Measurements from ENCODE around the gene RANBP3.
"Not testable (repeated sequence)": the region's sequence is repeated elsewhere in the genome, so short reads cannot be mapped to it uniquely, and the experiment has no call there.

RANBP3 gene

GRCh38 chr19:5977785-5978605 lies at the start of gene RANBP3:
Gene RANBP3 (minus strand): TSS chr19:5978140. CDS start chr19:5978082, 58 bp downstream.
- Histone ChIP-seq H3K27ac (ENCODE audit: low read length) (peak within 1 kb of the TSS; percentile 76), H3K9ac (ENCODE audit: low read length in 2 of 2) (peak within 1 kb of the TSS; percentile 86 to 89), H3K36me3 (ENCODE audit: control insufficient read depth in 2 of 2, insufficient read depth in 2 of 2, low read length in 2 of 2) (peaks cover 12 to 14% of the 10 kb centered on the region in 2 donors), H3K4me3 (ENCODE audit: low read length in 2 of 2) (peak within 1 kb of the TSS; percentile 84 to 86), H3K4me1 (ENCODE audit: control insufficient read depth, insufficient read depth, low read length) (peaks cover 49% of the 10 kb centered on the region), H3K9me3 (ENCODE audit: control insufficient read depth in 2 of 2, low read length in 2 of 2) (no peaks in the 10 kb centered on the region), H3K27me3 (ENCODE audit: control insufficient read depth in 1 of 2, insufficient read depth in 2 of 2, low read length in 2 of 2) (no peaks in the 10 kb centered on the region)

GRCh38 chr19:6026390-6027227 lies 48.7 kb upstream of the RANBP3 start:
- Histone ChIP-seq H3K9me3 (ENCODE audit: control insufficient read depth in 2 of 2, low read length in 2 of 2) (no peaks in the 10 kb centered on the region), H3K27me3 (ENCODE audit: control insufficient read depth in 1 of 2, insufficient read depth in 2 of 2, low read length in 2 of 2) (no peaks in the 10 kb centered on the region), H3K9ac (ENCODE audit: low read length in 2 of 2) (no peak overlapping the region), H3K4me1 (ENCODE audit: control insufficient read depth, insufficient read depth, low read length) (peaks cover 7% of the 10 kb centered on the region), H3K4me3 (ENCODE audit: low read length in 2 of 2) (no peak overlapping the region), H3K27ac (ENCODE audit: low read length) (no peak overlapping the region), H3K36me3 (ENCODE audit: control insufficient read depth in 2 of 2, insufficient read depth in 2 of 2, low read length in 2 of 2) (peaks cover 35 to 36% of the 10 kb centered on the region in 2 donors)

GRCh38 chr19:6024756-6025155 lies 46.8 kb upstream of the RANBP3 start:
- peaks cover 44 to 47% of the 10 kb centered on the region in 2 donors for H3K36me3 ChIP-seq (ENCODE audit: control insufficient read depth in 2 of 2, insufficient read depth in 2 of 2, low read length in 2 of 2)
- H3K9me3 ChIP-seq (ENCODE audit: control insufficient read depth in 2 of 2, low read length in 2 of 2); H3K9ac ChIP-seq (ENCODE audit: low read length in 2 of 2); H3K27ac ChIP-seq (ENCODE audit: low read length); H3K4me1 ChIP-seq (ENCODE audit: control insufficient read depth, insufficient read depth, low read length); H3K27me3 ChIP-seq (ENCODE audit: control insufficient read depth in 1 of 2, insufficient read depth in 2 of 2, low read length in 2 of 2); H3K4me3 ChIP-seq (ENCODE audit: low read length in 2 of 2): not testable (repeated sequence)

GRCh38 chr19:6023936-6024335 lies 46.0 kb upstream of the RANBP3 start:
- H3K27me3 ChIP-seq (ENCODE audit: control insufficient read depth in 1 of 2, insufficient read depth in 2 of 2, low read length in 2 of 2) = no peaks in the 10 kb centered on the region
- H3K9ac ChIP-seq (ENCODE audit: low read length in 2 of 2) = no peak overlapping the region
- no peak overlapping the region for H3K4me3 ChIP-seq (ENCODE audit: low read length in 2 of 2)
- peaks cover 46 to 48% of the 10 kb centered on the region in 2 donors for H3K36me3 ChIP-seq (ENCODE audit: control insufficient read depth in 2 of 2, insufficient read depth in 2 of 2, low read length in 2 of 2)
- H3K9me3 ChIP-seq (ENCODE audit: control insufficient read depth in 2 of 2, low read length in 2 of 2) = no peaks in the 10 kb centered on the region
- H3K27ac ChIP-seq (ENCODE audit: low read length) = no peak overlapping the region
- peaks cover 7% of the 10 kb centered on the region for H3K4me1 ChIP-seq (ENCODE audit: control insufficient read depth, insufficient read depth, low read length)

- H3K27ac ChIP-seq (ENCODE audit: low read length) = no peak overlapping the region
Measured at GRCh38 chr19:6023085-6023682, 45.2 kb upstream of the RANBP3 start.

GRCh38 chr19:6022570-6023064 lies 44.7 kb upstream of the RANBP3 start:
- Histone ChIP-seq H3K9ac (ENCODE audit: low read length in 2 of 2) (no peak overlapping the region), H3K4me3 (ENCODE audit: low read length in 2 of 2) (no peak overlapping the region), H3K4me1 (ENCODE audit: control insufficient read depth, insufficient read depth, low read length) (peaks cover 7% of the 10 kb centered on the region), H3K9me3 (ENCODE audit: control insufficient read depth in 2 of 2, low read length in 2 of 2) (no peaks in the 10 kb centered on the region), H3K27ac (ENCODE audit: low read length) (no peak overlapping the region), H3K27me3 (ENCODE audit: control insufficient read depth in 1 of 2, insufficient read depth in 2 of 2, low read length in 2 of 2) (no peaks in the 10 kb centered on the region), H3K36me3 (ENCODE audit: control insufficient read depth in 2 of 2, insufficient read depth in 2 of 2, low read length in 2 of 2) (peaks cover 45% of the 10 kb centered on the region in 2 donors)

More at GRCh38 chr19:6023085-6023682, 45.2 kb upstream of the RANBP3 start:
- Histone ChIP-seq H3K27me3 (ENCODE audit: control insufficient read depth in 1 of 2, insufficient read depth in 2 of 2, low read length in 2 of 2) (no peaks in the 10 kb centered on the region), H3K36me3 (ENCODE audit: control insufficient read depth in 2 of 2, insufficient read depth in 2 of 2, low read length in 2 of 2) (peaks cover 45% of the 10 kb centered on the region in 2 donors), H3K9me3 (ENCODE audit: control insufficient read depth in 2 of 2, low read length in 2 of 2) (no peaks in the 10 kb centered on the region), H3K4me3 (ENCODE audit: low read length in 2 of 2) (no peak overlapping the region), H3K9ac (ENCODE audit: low read length in 2 of 2) (no peak overlapping the region), H3K4me1 (ENCODE audit: control insufficient read depth, insufficient read depth, low read length) (peaks cover 7% of the 10 kb centered on the region)

GRCh38 chr19:6021878-6022569 lies 44.1 kb upstream of the RANBP3 start:
- Histone ChIP-seq H3K4me1 (ENCODE audit: control insufficient read depth, insufficient read depth, low read length) (peaks cover 7% of the 10 kb centered on the region), H3K4me3 (ENCODE audit: low read length in 2 of 2) (no peak overlapping the region), H3K27ac (ENCODE audit: low read length) (no peak overlapping the region), H3K27me3 (ENCODE audit: control insufficient read depth in 1 of 2, insufficient read depth in 2 of 2, low read length in 2 of 2) (no peaks in the 10 kb centered on the region), H3K9ac (ENCODE audit: low read length in 2 of 2) (peak overlapping the region in 1 of 2 donors; percentile 5), H3K36me3 (ENCODE audit: control insufficient read depth in 2 of 2, insufficient read depth in 2 of 2, low read length in 2 of 2) (peaks cover 39 to 40% of the 10 kb centered on the region in 2 donors), H3K9me3 (ENCODE audit: control insufficient read depth in 2 of 2, low read length in 2 of 2) (no peaks in the 10 kb centered on the region)

GRCh38 chr19:6020972-6021805 lies 43.2 kb upstream of the RANBP3 start:
- Histone ChIP-seq H3K9me3 (ENCODE audit: control insufficient read depth in 2 of 2, low read length in 2 of 2) (no peaks in the 10 kb centered on the region), H3K27ac (ENCODE audit: low read length) (no peak overlapping the region), H3K27me3 (ENCODE audit: control insufficient read depth in 1 of 2, insufficient read depth in 2 of 2, low read length in 2 of 2) (no peaks in the 10 kb centered on the region), H3K4me3 (ENCODE audit: low read length in 2 of 2) (no peak overlapping the region), H3K9ac (ENCODE audit: low read length in 2 of 2) (no peak overlapping the region), H3K4me1 (ENCODE audit: control insufficient read depth, insufficient read depth, low read length) (peaks cover 7% of the 10 kb centered on the region), H3K36me3 (ENCODE audit: control insufficient read depth in 2 of 2, insufficient read depth in 2 of 2, low read length in 2 of 2) (peaks cover 31 to 32% of the 10 kb centered on the region in 2 donors)

- Histone ChIP-seq H3K27ac (ENCODE audit: low read length) (no peak overlapping the region), H3K4me1 (ENCODE audit: control insufficient read depth, insufficient read depth, low read length) (peaks cover 7% of the 10 kb centered on the region)
Measured at GRCh38 chr19:6020166-6020882, 42.4 kb upstream of the RANBP3 start.

More at GRCh38 chr19:6020166-6020882, 42.4 kb upstream of the RANBP3 start:
- no peaks in the 10 kb centered on the region for H3K9me3 ChIP-seq (ENCODE audit: control insufficient read depth in 2 of 2, low read length in 2 of 2)
- H3K36me3 ChIP-seq (ENCODE audit: control insufficient read depth in 2 of 2, insufficient read depth in 2 of 2, low read length in 2 of 2) = peaks cover 27 to 31% of the 10 kb centered on the region in 2 donors
- H3K27me3 ChIP-seq (ENCODE audit: control insufficient read depth in 1 of 2, insufficient read depth in 2 of 2, low read length in 2 of 2) = no peaks in the 10 kb centered on the region
- no peak overlapping the region for H3K4me3 ChIP-seq (ENCODE audit: low read length in 2 of 2)
- no peak overlapping the region for H3K9ac ChIP-seq (ENCODE audit: low read length in 2 of 2)

Data from stomach smooth muscle (tissue), 2 donors.